ENCODE results near the gene KIAA1755. TPM values are rescaled to one million over a fixed set of nuclear protein-coding genes. Genes with fewer than 3 reads are reported as not detected.

Gene KIAA1755
- total and polyA plus RNA-seq, 7 donors = 1.2 to 39.1 (median 11.6) TPM; not detected in 1

DNA sequence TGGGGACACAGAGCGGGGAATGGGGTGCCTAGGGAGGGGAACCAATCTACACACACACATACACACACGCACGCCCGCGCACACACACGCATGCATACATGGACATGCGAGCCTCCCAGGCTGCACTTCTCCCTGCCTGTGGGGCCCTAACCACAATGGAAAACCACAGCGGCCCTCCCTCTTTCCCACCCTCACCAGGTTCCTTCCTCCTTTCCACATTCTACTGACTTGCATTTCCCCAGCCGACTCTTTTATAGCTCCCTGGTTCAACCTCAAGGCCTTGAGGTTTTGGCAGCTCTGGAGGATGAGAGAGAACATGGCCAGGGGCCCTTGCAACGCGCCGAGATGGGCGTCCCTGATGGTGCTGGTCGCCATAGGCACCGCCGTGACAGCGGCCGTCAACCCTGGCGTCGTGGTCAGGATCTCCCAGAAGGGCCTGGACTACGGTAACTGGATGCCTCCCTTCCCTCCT, 43.4 kb upstream of the KIAA1755 start, which contains the start of gene BPI:
Gene BPI (plus strand): TSS at position 249 of the 472 bp plus-strand sequence. CDS start 68 bp downstream, at position 317.
- intact Hi-C loops (cut with DNase I) = no loop called here
- H3K27me3 ChIP-seq = peaks cover 0 to 33% (median 0%) of the 10 kb centered on the region in 3 donors
- H3K4me3 ChIP-seq = no peak within 1 kb of the TSS
- H3K27ac ChIP-seq = no peak within 1 kb of the TSS
- no peaks in the 10 kb centered on the region for H3K9me3 ChIP-seq
- WGBS, 2 donors = 41 to 74% methylated on average over 21 of the region's 21 CpGs
- H3K36me3 ChIP-seq = no peaks in the 10 kb centered on the region
- TF ChIP-seq POLR2AphosphoS5 (IDR thresholded peaks at IDR 0.05) = no peak
- peak; percentile 66 for DNase-seq
- H3K4me1 ChIP-seq = peaks cover 0 to 10% (median 9%) of the 10 kb centered on the region in 4 donors

DNA sequence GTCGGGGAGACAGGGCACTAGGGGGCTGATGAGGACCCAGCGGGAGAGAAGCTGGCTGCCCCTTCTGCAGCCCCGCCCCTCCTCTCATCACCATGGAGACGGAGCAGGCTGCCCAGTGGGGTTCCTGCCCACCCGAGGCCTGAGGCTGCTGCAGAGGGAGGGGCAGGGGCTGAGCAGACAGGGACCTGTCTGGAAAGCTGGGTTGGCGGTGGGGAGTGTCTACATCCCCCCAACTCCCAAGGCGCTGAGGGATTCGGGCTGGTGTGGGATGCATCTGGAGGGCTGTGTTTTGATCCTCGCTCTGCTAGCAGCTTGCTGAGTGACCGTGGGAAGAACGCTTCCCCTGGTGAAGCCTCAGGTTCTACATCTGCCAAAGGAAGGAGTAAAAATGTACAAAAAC, 42.3 kb upstream of the KIAA1755 start:
- Histone ChIP-seq H3K27ac (no peak overlapping the region), H3K27me3 (peaks cover 0 to 33% (median 0%) of the 10 kb centered on the region in 3 donors)
- intact Hi-C loops (cut with DNase I) = no loop called here

GRCh38 chr20:38301309-38301708, 40.8 kb upstream of the KIAA1755 start:
- 85 to 87% methylated on average over 3 of the region's 3 CpGs for WGBS, 2 donors
- peaks cover 0 to 18% (median 16%) of the 10 kb centered on the region in 4 donors for H3K4me1 ChIP-seq
- intact Hi-C loops (cut with DNase I) = no loop called here

More for the DNA sequence above, 42.3 kb upstream of the KIAA1755 start:
- no peak for TF ChIP-seq EP300 (IDR thresholded peaks at IDR 0.05)
- no peak for TF ChIP-seq POLR2A (IDR thresholded peaks at IDR 0.05)
- TF ChIP-seq, protein P1, sequence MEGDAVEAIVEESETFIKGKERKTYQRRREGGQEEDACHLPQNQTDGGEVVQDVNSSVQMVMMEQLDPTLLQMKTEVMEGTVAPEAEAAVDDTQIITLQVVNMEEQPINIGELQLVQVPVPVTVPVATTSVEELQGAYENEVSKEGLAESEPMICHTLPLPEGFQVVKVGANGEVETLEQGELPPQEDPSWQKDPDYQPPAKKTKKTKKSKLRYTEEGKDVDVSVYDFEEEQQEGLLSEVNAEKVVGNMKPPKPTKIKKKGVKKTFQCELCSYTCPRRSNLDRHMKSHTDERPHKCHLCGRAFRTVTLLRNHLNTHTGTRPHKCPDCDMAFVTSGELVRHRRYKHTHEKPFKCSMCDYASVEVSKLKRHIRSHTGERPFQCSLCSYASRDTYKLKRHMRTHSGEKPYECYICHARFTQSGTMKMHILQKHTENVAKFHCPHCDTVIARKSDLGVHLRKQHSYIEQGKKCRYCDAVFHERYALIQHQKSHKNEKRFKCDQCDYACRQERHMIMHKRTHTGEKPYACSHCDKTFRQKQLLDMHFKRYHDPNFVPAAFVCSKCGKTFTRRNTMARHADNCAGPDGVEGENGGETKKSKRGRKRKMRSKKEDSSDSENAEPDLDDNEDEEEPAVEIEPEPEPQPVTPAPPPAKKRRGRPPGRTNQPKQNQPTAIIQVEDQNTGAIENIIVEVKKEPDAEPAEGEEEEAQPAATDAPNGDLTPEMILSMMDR (IDR thresholded peaks at IDR 0.05) = no peak
- no peak for TF ChIP-seq POLR2AphosphoS5 (IDR thresholded peaks at IDR 0.05)
- 29 to 47% methylated on average over 11 of the region's 11 CpGs for WGBS, 2 donors
- H3K4me3 ChIP-seq = no peak overlapping the region
- no peaks in the 10 kb centered on the region for H3K9me3 ChIP-seq
- DNase-seq = peak; percentile 56
- H3K4me1 ChIP-seq = peaks cover 0 to 18% (median 16%) of the 10 kb centered on the region in 4 donors
- H3K36me3 ChIP-seq = no peaks in the 10 kb centered on the region

GRCh38 chr20:38300438-38300837, 39.9 kb upstream of the KIAA1755 start:
- intact Hi-C loops (cut with DNase I) = no loop called here
- H3K27me3 ChIP-seq = peaks cover 0 to 21% (median 0%) of the 10 kb centered on the region in 3 donors
- TF ChIP-seq POLR2AphosphoS5 (IDR thresholded peaks at IDR 0.05) (no peak), POLR2A (IDR thresholded peaks at IDR 0.05) (no peak), EP300 (IDR thresholded peaks at IDR 0.05) (no peak)
- TF ChIP-seq, protein P1 (IDR thresholded peaks at IDR 0.05) = no peak
- no peak for DNase-seq
- no peaks in the 10 kb centered on the region for H3K9me3 ChIP-seq
- H3K27ac ChIP-seq = peak overlapping the region in 1 of 4 donors; percentile 82
- no peaks in the 10 kb centered on the region for H3K36me3 ChIP-seq
- peaks cover 0 to 18% (median 16%) of the 10 kb centered on the region in 4 donors for H3K4me1 ChIP-seq
- no peak overlapping the region for H3K4me3 ChIP-seq
- 76 to 81% methylated on average over 4 of the region's 4 CpGs for WGBS, 2 donors

More at GRCh38 chr20:38301309-38301708, 40.8 kb upstream of the KIAA1755 start:
- no peaks in the 10 kb centered on the region for H3K9me3 ChIP-seq
- TF ChIP-seq POLR2A (IDR thresholded peaks at IDR 0.05) = no peak
- TF ChIP-seq, protein P1 (IDR thresholded peaks at IDR 0.05) = no peak
- TF ChIP-seq POLR2AphosphoS5 (IDR thresholded peaks at IDR 0.05) = no peak
- TF ChIP-seq EP300 (IDR thresholded peaks at IDR 0.05) = no peak
- no peaks in the 10 kb centered on the region for H3K36me3 ChIP-seq
- no peak overlapping the region for H3K27ac ChIP-seq
- no peak for DNase-seq
- H3K4me3 ChIP-seq = no peak overlapping the region
- peaks cover 0 to 29% (median 0%) of the 10 kb centered on the region in 3 donors for H3K27me3 ChIP-seq

- Histone ChIP-seq H3K9me3 (no peaks in the 10 kb centered on the region), H3K36me3 (no peaks in the 10 kb centered on the region), H3K4me3 (no peak overlapping the region), H3K4me1 (peaks cover 0 to 18% (median 16%) of the 10 kb centered on the region in 4 donors), H3K27me3 (peaks cover 0 to 16% (median 0%) of the 10 kb centered on the region in 3 donors), H3K27ac (peak overlapping the region; percentile 74 to 82 (median 80))
- no peak for DNase-seq
- TF ChIP-seq, protein P1 (IDR thresholded peaks at IDR 0.05) = no peak
- TF ChIP-seq POLR2AphosphoS5 (IDR thresholded peaks at IDR 0.05) (no peak), POLR2A (IDR thresholded peaks at IDR 0.05) (no peak), EP300 (IDR thresholded peaks at IDR 0.05) (no peak)
- 33 to 73% methylated on average over 6 of the region's 6 CpGs for WGBS, 2 donors
- intact Hi-C loops (cut with DNase I) = loop anchor here (5.0 kb wide), 1 partner anchor 38 kb away; the partner anchor contains the start of gene KIAA1755
Observed at GRCh38 chr20:38299963-38300362, 39.4 kb upstream of the KIAA1755 start.
